RWPE1 (cell line): ENCODE measurements around the gene FURIN.

ENCODE experiments used
- CTCF ChIA-PET: fragments of 350-600 bp; sonication (Branson Sonifier 250); formaldehyde crosslinking; extraction: SDS; loops from one replicate; lab custom pipeline; 2021; lab: Yijun Ruan, JAX
- POLR2A ChIA-PET: fragments of 400-600 bp; formaldehyde crosslinking; extraction: SDS; loops from one replicate; lab custom pipeline; 2020; ENCODE audit warnings: antibody characterized with exemption; ENCODE audit not compliant: low non-redundant PET; lab: Yijun Ruan, JAX
- DNase-seq: peaks from one replicate; pipeline ENCODE4 v3.0.0; 2012; ENCODE audit warnings: low spot score
- H3K27ac ChIP-seq: fragments of 450-650 bp; 2 replicates; pipeline ENCODE4 v1.5.1; 2017
- CTCF ChIP-seq: fragments of 450-650 bp; conservative IDR thresholded peaks from 2 replicates; pipeline ENCODE4 v1.5.1; 2017; ENCODE audit warnings: low read depth, mild to moderate bottlenecking

FURIN gene

GRCh38 chr15:90876512-90877170 is 8.3 kb downstream of the FURIN start:
- DNase-seq: no peak
- POLR2A ChIA-PET: no interaction called here
- CTCF ChIA-PET: no interaction called here
- peak overlapping the region; percentile 8 for H3K27ac ChIP-seq
- TF ChIP-seq CTCF: no peak

- ChIA-PET POLR2A (no interaction called here), CTCF (no interaction called here)
- TF ChIP-seq CTCF: no peak
- no peak for DNase-seq
- peak overlapping the region; percentile 8; the same call in 1 of the 2 replicates for H3K27ac ChIP-seq
Measured at GRCh38 chr15:90877315-90877714, 8.9 kb downstream of the FURIN start.

DNA sequence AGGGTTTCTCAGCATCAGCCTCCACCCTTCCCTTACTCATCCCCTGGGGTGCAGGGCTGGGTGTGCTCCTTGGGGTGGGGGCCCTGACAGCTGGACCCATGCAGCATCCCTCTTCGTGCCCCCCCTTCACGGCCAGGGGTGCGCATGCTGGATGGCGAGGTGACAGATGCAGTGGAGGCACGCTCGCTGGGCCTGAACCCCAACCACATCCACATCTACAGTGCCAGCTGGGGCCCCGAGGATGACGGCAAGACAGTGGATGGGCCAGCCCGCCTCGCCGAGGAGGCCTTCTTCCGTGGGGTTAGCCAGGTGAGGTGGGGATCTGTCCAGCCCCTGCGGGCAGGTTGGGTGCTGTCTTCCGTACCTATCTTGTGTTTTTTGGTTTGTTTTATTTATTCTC is 9.6 kb downstream of the FURIN start:
- no peak for TF ChIP-seq CTCF
- ChIA-PET CTCF (no interaction called here), POLR2A (no interaction called here)
- DNase-seq: no peak
- H3K27ac ChIP-seq: peak overlapping the region; percentile 8; the same call in 1 of the 2 replicates

DNA sequence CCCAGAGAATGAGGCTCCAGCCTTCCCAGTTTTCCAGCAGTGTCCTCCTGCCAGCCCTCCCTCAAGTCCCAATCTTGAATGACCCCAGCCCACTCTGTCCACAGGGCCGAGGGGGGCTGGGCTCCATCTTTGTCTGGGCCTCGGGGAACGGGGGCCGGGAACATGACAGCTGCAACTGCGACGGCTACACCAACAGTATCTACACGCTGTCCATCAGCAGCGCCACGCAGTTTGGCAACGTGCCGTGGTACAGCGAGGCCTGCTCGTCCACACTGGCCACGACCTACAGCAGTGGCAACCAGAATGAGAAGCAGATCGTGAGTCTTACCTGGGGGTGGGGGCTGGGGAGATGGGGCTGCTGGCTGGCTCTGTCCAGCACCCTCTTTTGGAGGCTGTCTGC is 10.3 kb downstream of the FURIN start:
- no peak for TF ChIP-seq CTCF
- POLR2A ChIA-PET: no interaction called here
- peak overlapping the region; percentile 3; the same call in 1 of the 2 replicates for H3K27ac ChIP-seq
- CTCF ChIA-PET: no interaction called here
- no peak for DNase-seq

DNA sequence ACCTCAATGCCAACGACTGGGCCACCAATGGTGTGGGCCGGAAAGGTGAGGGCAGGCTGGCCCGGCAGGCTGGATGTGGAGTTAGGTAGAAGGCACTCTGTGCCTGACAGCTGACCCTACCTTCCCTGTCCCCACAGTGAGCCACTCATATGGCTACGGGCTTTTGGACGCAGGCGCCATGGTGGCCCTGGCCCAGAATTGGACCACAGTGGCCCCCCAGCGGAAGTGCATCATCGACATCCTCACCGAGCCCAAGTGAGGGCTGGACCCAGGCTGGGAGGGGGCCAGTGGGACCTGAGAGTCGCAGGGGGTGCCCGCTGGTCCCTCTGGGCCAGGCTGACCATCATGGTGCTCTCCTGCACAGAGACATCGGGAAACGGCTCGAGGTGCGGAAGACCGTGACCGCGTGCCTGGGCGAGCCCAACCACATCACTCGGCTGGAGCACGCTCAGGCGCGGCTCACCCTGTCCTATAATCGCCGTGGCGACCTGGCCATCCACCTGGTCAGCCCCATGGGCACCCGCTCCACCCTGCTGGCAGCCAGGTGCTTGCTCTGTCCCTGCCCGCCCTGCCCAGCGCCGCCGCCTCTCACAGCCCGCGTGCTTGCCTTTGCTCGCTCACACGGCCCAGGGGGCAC is 11.5 kb downstream of the FURIN start:
- CTCF ChIA-PET: no interaction called here
- no peak for DNase-seq
- POLR2A ChIA-PET: no interaction called here
- TF ChIP-seq CTCF: no peak
- H3K27ac ChIP-seq: peak overlapping the region; percentile 3; the same call in 1 of the 2 replicates

- ChIA-PET CTCF (interaction anchor here (1.1 kb wide), 1 partner anchor 233 kb away, joined by 3 read pairs; no protein-coding TSS in a partner anchor), POLR2A (no interaction called here)
- H3K27ac ChIP-seq: peak overlapping the region; percentile 52; the same call in 1 of the 2 replicates
- TF ChIP-seq CTCF: no peak
- no peak for DNase-seq
Measured at GRCh38 chr15:90880381-90881145, 12.2 kb downstream of the FURIN start.
